ENCODE data around the gene EEFSEC.

EEFSEC gene

GRCh38 chr3:128344052-128344735, 190.9 kb downstream of the EEFSEC start:
- TF ChIP-seq SPI1 (IDR thresholded peaks at IDR 0.05; ENCODE audit: borderline replicate concordance, low read depth) (no peak), REST (IDR thresholded peaks at IDR 0.05; ENCODE audit: insufficient replicate concordance, low read depth) (no peak), CTCF (IDR thresholded peaks at IDR 0.05; ENCODE audit: insufficient read depth, low read length) (no peak), GABPA (IDR thresholded peaks at IDR 0.05; ENCODE audit: low read depth) (no peak), POLR2AphosphoS5 (IDR thresholded peaks at IDR 0.05; ENCODE audit: low read depth) (no peak)

GRCh38 chr3:128345196-128345595, 191.9 kb downstream of the EEFSEC start:
- no peak for TF ChIP-seq POLR2AphosphoS5 (IDR thresholded peaks at IDR 0.05; ENCODE audit: low read depth)
- no peak for TF ChIP-seq CTCF (IDR thresholded peaks at IDR 0.05; ENCODE audit: insufficient read depth, low read length)
- no peak for TF ChIP-seq REST (IDR thresholded peaks at IDR 0.05; ENCODE audit: insufficient replicate concordance, low read depth)
- no peak for DNase-seq (ENCODE audit: low read depth in 1 of 2, low spot score in 1 of 2)
- no peak overlapping the region for H3K4me3 ChIP-seq (replicated peaks; ENCODE audit: insufficient read depth, low read length)
- no peaks in the 10 kb centered on the region for H3K27me3 ChIP-seq (ENCODE audit: insufficient read depth, poor library complexity, severe bottlenecking)
- H3K27ac ChIP-seq (replicated peaks): no peak overlapping the region

More at GRCh38 chr3:128344052-128344735, 190.9 kb downstream of the EEFSEC start:
- Histone ChIP-seq H3K4me3 (replicated peaks; ENCODE audit: insufficient read depth, low read length) (no peak overlapping the region), H3K27me3 (ENCODE audit: insufficient read depth, poor library complexity, severe bottlenecking) (no peaks in the 10 kb centered on the region), H3K27ac (replicated peaks) (no peak overlapping the region)
- DNase-seq (ENCODE audit: low read depth in 1 of 2, low spot score in 1 of 2): no peak

- no peak overlapping the region for H3K4me3 ChIP-seq (replicated peaks; ENCODE audit: insufficient read depth, low read length)
- no peaks in the 10 kb centered on the region for H3K27me3 ChIP-seq (ENCODE audit: insufficient read depth, poor library complexity, severe bottlenecking)
- DNase-seq (ENCODE audit: low read depth in 1 of 2, low spot score in 1 of 2): no peak
- TF ChIP-seq POLR2AphosphoS5 (IDR thresholded peaks at IDR 0.05; ENCODE audit: low read depth) (no peak), CTCF (IDR thresholded peaks at IDR 0.05; ENCODE audit: insufficient read depth, low read length) (no peak), SPI1 (IDR thresholded peaks at IDR 0.05; ENCODE audit: borderline replicate concordance, low read depth) (no peak), REST (IDR thresholded peaks at IDR 0.05; ENCODE audit: insufficient replicate concordance, low read depth) (no peak), GABPA (IDR thresholded peaks at IDR 0.05; ENCODE audit: low read depth) (no peak)
- no peak overlapping the region for H3K27ac ChIP-seq (replicated peaks)
Measured at GRCh38 chr3:128346562-128346961, 193.3 kb downstream of the EEFSEC start.

Measured in HL-60 (cell line).